ENCODE results near the gene FMN1.

GRCh38 chr15:33022629-33023028, 171.9 kb downstream of the FMN1 start:
- TF ChIP-seq CTCF (IDR thresholded peaks at IDR 0.05) (no peak), CEBPB (IDR thresholded peaks at IDR 0.05) (no peak), ESRRA (IDR thresholded peaks at IDR 0.05; ENCODE audit: borderline replicate concordance, low read length) (no peak), RARB (CRISPR knock-in tag; IDR thresholded peaks at IDR 0.05) (no peak), HOXB13 (CRISPR knock-in tag; IDR thresholded peaks at IDR 0.05; ENCODE audit: low read depth) (no peak), CHD4 (IDR thresholded peaks at IDR 0.05; ENCODE audit: borderline replicate concordance) (no peak), EP300 (IDR thresholded peaks at IDR 0.05) (no peak), USF2 (IDR thresholded peaks at IDR 0.05) (no peak), POLR2A (IDR thresholded peaks at IDR 0.05; ENCODE audit: low read length) (no peak), ELK1 (IDR thresholded peaks at IDR 0.05; ENCODE audit: low read depth, low read length) (no peak), ZC3H11A (IDR thresholded peaks at IDR 0.05) (no peak), JUN (IDR thresholded peaks at IDR 0.05) (no peak), RNF2 (IDR thresholded peaks at IDR 0.05; ENCODE audit: borderline replicate concordance, low read depth) (no peak)

Data from A549 (cell line).